ENCODE results near the gene PFKFB4. TPM values are rescaled to one million over a fixed set of nuclear protein-coding genes. Genes with fewer than 3 reads are reported as not detected.

The PFKFB4 gene
- total RNA-seq, 2 donors from 2014 or later, result 12.6 to 19.0 TPM

DNA sequence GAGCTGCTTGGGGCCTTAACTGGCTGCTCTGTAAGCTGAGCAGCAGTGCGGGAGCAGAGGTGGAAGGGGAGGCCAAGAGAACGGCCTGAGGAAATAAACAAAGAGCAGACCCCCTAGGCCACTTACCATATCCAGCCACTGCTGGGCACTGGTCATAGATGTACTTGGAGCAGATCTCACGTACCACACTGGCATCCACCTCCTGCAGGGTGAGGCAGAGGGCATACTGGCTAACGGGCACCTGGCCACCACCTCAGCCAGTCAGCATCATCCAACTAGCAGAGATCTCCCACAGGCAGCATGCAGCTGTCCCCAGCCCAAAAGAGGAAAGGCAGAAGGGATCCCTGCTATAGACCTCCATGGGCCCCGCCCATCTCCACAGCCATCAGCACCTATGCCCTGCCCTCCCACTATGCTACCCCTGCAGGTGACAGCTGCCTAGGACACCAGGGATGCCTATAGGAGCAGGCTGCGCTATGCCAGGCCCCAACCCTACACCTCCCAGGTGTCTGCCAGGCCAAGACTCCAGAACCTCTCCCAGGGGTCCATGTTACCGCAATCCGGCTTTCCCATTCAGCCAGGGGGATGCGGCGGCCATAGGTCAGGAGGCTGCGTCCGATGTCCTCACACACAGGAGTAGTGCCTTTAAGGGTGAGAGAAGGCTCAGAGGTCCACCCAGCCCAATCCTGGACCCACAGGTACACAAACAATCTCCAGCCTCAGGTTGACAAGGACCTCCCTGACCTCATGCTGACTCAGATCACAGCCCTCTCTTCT, 43.1 kb upstream of the PFKFB4 start:
- H3K9ac ChIP-seq (ENCODE audit: extremely low read depth, low read length, poor library complexity, severe bottlenecking), result no peak overlapping the region
- Mint-ChIP-seq H3K27me3 (ENCODE audit: insufficient read depth) (peaks cover 3% of the 10 kb centered on the region), H3K9me3 (no peaks in the 10 kb centered on the region), H3K4me3 (no peak overlapping the region), H3K4me1 (peaks cover 9% of the 10 kb centered on the region), H3K36me3 (ENCODE audit: low read depth) (peaks cover 61% of the 10 kb centered on the region), H3K27ac (no peak overlapping the region)
- TF ChIP-seq CTCF (conservative IDR thresholded peaks at IDR 0.05), result no peak
- H3K27me3 ChIP-seq (ENCODE audit: control insufficient read depth, insufficient read depth, low read length, poor library complexity, severe bottlenecking), result peaks cover 4% of the 10 kb centered on the region
- H3K9me3 ChIP-seq (ENCODE audit: control insufficient read depth, low read length), result no peaks in the 10 kb centered on the region
- DNase-seq, result no peak
- H3K4me1 ChIP-seq (ENCODE audit: control insufficient read depth, insufficient read depth, low read length), result no peaks in the 10 kb centered on the region
- peaks cover 57% of the 10 kb centered on the region for H3K36me3 ChIP-seq (ENCODE audit: control insufficient read depth, insufficient read depth, low read length)
- no peak overlapping the region for H3K27ac ChIP-seq (ENCODE audit: low read depth, low read length)
- 96 to 100% methylated on average over 3 to 12 of the region's 12 CpGs for WGBS, 2 experiments (ENCODE audit: insufficient coverage in 1 of 2, insufficient read length in 1 of 2)
- no peak overlapping the region for H3K4me3 ChIP-seq (ENCODE audit: low read length)

GRCh38 chr3:48599077-48599501, 42.5 kb upstream of the PFKFB4 start:
- H3K9ac ChIP-seq (ENCODE audit: extremely low read depth, low read length, poor library complexity, severe bottlenecking), result no peak overlapping the region
- peaks cover 10% of the 10 kb centered on the region for H3K27me3 ChIP-seq (ENCODE audit: control insufficient read depth, insufficient read depth, low read length, poor library complexity, severe bottlenecking)
- 95 to 97% methylated on average over 11 of the region's 11 CpGs for WGBS, 2 experiments (ENCODE audit: insufficient coverage in 1 of 2, insufficient read length in 1 of 2)
- H3K4me3 Mint-ChIP-seq, result no peak overlapping the region
- H3K27ac Mint-ChIP-seq, result no peak overlapping the region
- no peaks in the 10 kb centered on the region for H3K4me1 ChIP-seq (ENCODE audit: control insufficient read depth, insufficient read depth, low read length)
- no peak overlapping the region for H3K27ac ChIP-seq (ENCODE audit: low read depth, low read length)
- no peak for DNase-seq
- H3K4me1 Mint-ChIP-seq, result peaks cover 13% of the 10 kb centered on the region
- peaks cover 51% of the 10 kb centered on the region for H3K36me3 ChIP-seq (ENCODE audit: control insufficient read depth, insufficient read depth, low read length)
- no peak for TF ChIP-seq CTCF (conservative IDR thresholded peaks at IDR 0.05)
- no peak overlapping the region for H3K4me3 ChIP-seq (ENCODE audit: low read length)
- H3K36me3 Mint-ChIP-seq (ENCODE audit: low read depth), result peaks cover 55% of the 10 kb centered on the region
- no peaks in the 10 kb centered on the region for H3K9me3 ChIP-seq (ENCODE audit: control insufficient read depth, low read length)
- peaks cover 9% of the 10 kb centered on the region for H3K27me3 Mint-ChIP-seq (ENCODE audit: insufficient read depth)
- no peaks in the 10 kb centered on the region for H3K9me3 Mint-ChIP-seq

DNA sequence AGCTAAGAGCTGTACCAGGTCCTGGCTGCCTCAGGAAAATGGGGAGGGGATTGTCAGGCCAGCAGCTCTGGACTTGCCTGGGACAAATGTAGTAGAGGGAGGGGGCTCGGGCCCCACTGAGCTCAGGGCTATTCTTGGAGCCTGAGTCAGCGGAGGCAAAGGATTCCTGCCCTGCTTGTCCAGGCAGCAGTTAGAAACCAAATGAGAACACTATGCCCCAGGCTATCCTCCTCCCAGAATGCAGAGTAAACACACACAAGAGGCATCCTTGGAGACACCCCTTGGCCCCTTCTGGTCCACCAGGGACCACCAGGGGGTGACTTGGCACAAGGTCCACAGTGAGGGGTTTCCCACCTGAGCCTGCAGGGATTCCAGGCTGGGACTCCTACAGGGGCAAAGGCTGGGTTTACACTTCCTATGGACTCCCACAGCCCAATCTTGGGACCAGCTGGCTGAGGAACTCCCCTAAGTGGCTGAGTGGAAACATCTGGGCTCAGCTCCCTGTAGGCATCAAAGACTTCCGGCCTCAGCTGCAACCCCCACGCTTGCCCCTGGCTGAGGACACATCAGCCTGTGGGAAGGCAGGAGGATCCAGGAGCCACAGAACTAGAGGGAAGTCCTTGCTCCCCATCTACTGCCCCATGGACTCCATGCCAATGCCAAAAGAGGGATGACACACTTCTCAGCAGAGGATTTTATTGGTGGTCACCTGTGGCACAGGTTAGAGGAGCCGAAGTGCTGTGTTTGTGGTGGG, 41.9 kb upstream of the PFKFB4 start:
- Histone ChIP-seq H3K9ac (ENCODE audit: extremely low read depth, low read length, poor library complexity, severe bottlenecking) (no peak overlapping the region), H3K4me1 (ENCODE audit: control insufficient read depth, insufficient read depth, low read length) (no peaks in the 10 kb centered on the region), H3K9me3 (ENCODE audit: control insufficient read depth, low read length) (no peaks in the 10 kb centered on the region), H3K27ac (ENCODE audit: low read depth, low read length) (peak overlapping the region; percentile 68), H3K4me3 (ENCODE audit: low read length) (no peak overlapping the region), H3K36me3 (ENCODE audit: control insufficient read depth, insufficient read depth, low read length) (peaks cover 45% of the 10 kb centered on the region), H3K27me3 (ENCODE audit: control insufficient read depth, insufficient read depth, low read length, poor library complexity, severe bottlenecking) (peaks cover 15% of the 10 kb centered on the region)
- TF ChIP-seq CTCF (conservative IDR thresholded peaks at IDR 0.05), result no peak
- H3K36me3 Mint-ChIP-seq (ENCODE audit: low read depth), result peaks cover 50% of the 10 kb centered on the region
- no peak for DNase-seq
- peaks cover 13% of the 10 kb centered on the region for H3K4me1 Mint-ChIP-seq
- H3K27me3 Mint-ChIP-seq (ENCODE audit: insufficient read depth), result peaks cover 9% of the 10 kb centered on the region
- H3K9me3 Mint-ChIP-seq, result no peaks in the 10 kb centered on the region
- no peak overlapping the region for H3K4me3 Mint-ChIP-seq
- WGBS, 2 experiments (ENCODE audit: insufficient coverage in 1 of 2, insufficient read length in 1 of 2), result 88 to 90% methylated on average over 5 of the region's 5 CpGs
- no peak overlapping the region for H3K27ac Mint-ChIP-seq

Measured in endodermal cell (in vitro differentiated cells).